H1 (cell line): ENCODE results near the gene PARD3. TPM values are rescaled to one million over a fixed set of nuclear protein-coding genes. Genes with fewer than 3 reads are reported as not detected.

Source experiments
- BACH1 ChIP-seq: IDR thresholded peaks from 2 replicates; pipeline ENCODE4 v1.6.1; 2012; ENCODE audit warnings: low read length, improper control_type of control experiment
- KDM4A ChIP-seq: IDR thresholded peaks from one replicate; pipeline ENCODE4 v1.7.1; 2012; ENCODE audit warnings: low read depth, mild to moderate bottlenecking, moderate library complexity, low read length, inconsistent platforms; ENCODE audit not compliant: severe bottlenecking
- RAD21 ChIP-seq, 2 experiments: IDR thresholded peaks in 1 of 2; conservative IDR thresholded peaks in 1 of 2; 2 replicates each; pipeline ENCODE4 v1.6.1; 2011; ENCODE audit warnings: low read depth in 2 of 2, low read length in 2 of 2, improper control_type of control experiment in 1 of 2, inconsistent platforms in 1 of 2, mild to moderate bottlenecking in 1 of 2, moderate library complexity in 1 of 2
- SRF ChIP-seq: IDR thresholded peaks from 2 replicates; pipeline ENCODE4 v1.6.1; 2011; ENCODE audit warnings: mild to moderate bottlenecking, low read depth, low read length, moderate library complexity
- polyA plus RNA-seq, 7 experiments: library from polyadenylated mRNA; depleted of rRNA in 3 of 7; stranded (reverse) in 5 of 7; unstranded in 2 of 7; fragments of >200 nt in 5 of 7; fragments of 200-250 nt in 2 of 7; gene quantifications; 1 replicate in 5 of 7; 2 replicates in 1 of 7; 4 replicates in 1 of 7; pipeline versions ENCODE4 v1.2.1 to v1.2.3, GENCODE V29; 2011 to 2013; ENCODE audit warnings: missing spikeins in 2 of 7, mixed read lengths in 2 of 7
- total RNA-seq: library from RNA; stranded (reverse); fragmentation: NEBNext Ultra II Directional; extraction: Animal tissue kit (Norgen Biotek cat#: 25700); gene quantifications from 2 replicates; pipeline ENCODE4 v1.2.1, GENCODE V29; 2021
- TF ChIP-seq, protein P1 (sequence below): fragments of 300-600 bp; sonication (generic); IDR thresholded peaks from 2 replicates; pipeline ENCODE4 v1.7.1; 2012; ENCODE audit warnings: low read length, moderate library complexity, mild to moderate bottlenecking, inconsistent platforms; ENCODE audit not compliant: insufficient replicate concordance
- TF ChIP-seq, protein P2 (sequence below): IDR thresholded peaks from 2 replicates; pipeline ENCODE4 v1.6.1; 2012; ENCODE audit warnings: inconsistent platforms
- TF ChIP-seq, protein P3 (sequence below): IDR thresholded peaks from 2 replicates; pipeline ENCODE4 v1.6.1; 2012; ENCODE audit warnings: inconsistent platforms

Gene PARD3
- total and polyA plus RNA-seq, 2 of the 8 experiments (the other 6 are each of a cell fraction or from before 2014, with no cell fraction given): 19.7 to 49.1 TPM

DNA sequence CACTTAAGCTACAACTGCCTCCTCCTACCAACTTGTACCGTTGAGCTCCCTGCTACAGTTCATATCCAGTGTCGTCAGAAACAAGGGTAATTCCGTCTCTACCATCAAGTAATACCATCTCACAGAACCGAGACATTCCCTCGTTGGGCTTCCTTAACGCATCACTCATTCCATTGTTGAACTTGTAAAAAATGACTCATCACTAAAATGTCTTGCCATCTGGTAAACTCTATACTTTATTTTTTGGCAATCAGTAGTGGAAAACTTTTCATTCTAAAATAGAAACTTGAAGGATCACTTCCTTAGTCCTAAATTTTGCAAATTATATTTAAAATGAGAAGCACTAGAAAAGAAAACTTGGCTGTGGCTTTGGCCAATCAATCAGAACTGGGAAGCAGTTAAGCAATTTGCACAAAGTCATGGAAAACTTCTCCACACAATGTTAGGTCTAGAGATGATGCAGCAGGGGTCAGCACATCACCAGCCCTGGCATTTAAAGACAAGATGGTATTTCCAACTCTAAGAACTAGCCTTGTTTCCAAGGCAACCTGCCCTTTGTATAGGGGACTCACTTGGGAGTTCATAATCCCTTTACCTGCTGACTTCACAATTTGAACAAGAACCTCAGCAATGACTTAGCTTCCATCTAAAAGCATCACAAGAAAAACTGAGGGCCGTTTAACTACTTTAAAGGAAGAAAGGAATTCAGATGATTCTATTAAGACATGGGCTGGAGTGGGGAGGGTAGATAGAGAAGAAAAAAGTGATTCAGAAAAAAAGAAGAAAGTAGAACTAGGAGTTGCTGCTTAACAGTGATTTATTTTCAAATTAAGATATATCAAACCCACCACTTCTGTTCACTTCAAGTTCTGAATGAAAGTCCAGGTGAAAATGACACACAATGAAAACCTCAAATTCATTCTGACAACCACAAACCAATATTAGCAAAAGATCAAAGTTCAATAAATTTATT lies 288.1 kb downstream of the PARD3 start (continued):
- TF ChIP-seq, protein P1, sequence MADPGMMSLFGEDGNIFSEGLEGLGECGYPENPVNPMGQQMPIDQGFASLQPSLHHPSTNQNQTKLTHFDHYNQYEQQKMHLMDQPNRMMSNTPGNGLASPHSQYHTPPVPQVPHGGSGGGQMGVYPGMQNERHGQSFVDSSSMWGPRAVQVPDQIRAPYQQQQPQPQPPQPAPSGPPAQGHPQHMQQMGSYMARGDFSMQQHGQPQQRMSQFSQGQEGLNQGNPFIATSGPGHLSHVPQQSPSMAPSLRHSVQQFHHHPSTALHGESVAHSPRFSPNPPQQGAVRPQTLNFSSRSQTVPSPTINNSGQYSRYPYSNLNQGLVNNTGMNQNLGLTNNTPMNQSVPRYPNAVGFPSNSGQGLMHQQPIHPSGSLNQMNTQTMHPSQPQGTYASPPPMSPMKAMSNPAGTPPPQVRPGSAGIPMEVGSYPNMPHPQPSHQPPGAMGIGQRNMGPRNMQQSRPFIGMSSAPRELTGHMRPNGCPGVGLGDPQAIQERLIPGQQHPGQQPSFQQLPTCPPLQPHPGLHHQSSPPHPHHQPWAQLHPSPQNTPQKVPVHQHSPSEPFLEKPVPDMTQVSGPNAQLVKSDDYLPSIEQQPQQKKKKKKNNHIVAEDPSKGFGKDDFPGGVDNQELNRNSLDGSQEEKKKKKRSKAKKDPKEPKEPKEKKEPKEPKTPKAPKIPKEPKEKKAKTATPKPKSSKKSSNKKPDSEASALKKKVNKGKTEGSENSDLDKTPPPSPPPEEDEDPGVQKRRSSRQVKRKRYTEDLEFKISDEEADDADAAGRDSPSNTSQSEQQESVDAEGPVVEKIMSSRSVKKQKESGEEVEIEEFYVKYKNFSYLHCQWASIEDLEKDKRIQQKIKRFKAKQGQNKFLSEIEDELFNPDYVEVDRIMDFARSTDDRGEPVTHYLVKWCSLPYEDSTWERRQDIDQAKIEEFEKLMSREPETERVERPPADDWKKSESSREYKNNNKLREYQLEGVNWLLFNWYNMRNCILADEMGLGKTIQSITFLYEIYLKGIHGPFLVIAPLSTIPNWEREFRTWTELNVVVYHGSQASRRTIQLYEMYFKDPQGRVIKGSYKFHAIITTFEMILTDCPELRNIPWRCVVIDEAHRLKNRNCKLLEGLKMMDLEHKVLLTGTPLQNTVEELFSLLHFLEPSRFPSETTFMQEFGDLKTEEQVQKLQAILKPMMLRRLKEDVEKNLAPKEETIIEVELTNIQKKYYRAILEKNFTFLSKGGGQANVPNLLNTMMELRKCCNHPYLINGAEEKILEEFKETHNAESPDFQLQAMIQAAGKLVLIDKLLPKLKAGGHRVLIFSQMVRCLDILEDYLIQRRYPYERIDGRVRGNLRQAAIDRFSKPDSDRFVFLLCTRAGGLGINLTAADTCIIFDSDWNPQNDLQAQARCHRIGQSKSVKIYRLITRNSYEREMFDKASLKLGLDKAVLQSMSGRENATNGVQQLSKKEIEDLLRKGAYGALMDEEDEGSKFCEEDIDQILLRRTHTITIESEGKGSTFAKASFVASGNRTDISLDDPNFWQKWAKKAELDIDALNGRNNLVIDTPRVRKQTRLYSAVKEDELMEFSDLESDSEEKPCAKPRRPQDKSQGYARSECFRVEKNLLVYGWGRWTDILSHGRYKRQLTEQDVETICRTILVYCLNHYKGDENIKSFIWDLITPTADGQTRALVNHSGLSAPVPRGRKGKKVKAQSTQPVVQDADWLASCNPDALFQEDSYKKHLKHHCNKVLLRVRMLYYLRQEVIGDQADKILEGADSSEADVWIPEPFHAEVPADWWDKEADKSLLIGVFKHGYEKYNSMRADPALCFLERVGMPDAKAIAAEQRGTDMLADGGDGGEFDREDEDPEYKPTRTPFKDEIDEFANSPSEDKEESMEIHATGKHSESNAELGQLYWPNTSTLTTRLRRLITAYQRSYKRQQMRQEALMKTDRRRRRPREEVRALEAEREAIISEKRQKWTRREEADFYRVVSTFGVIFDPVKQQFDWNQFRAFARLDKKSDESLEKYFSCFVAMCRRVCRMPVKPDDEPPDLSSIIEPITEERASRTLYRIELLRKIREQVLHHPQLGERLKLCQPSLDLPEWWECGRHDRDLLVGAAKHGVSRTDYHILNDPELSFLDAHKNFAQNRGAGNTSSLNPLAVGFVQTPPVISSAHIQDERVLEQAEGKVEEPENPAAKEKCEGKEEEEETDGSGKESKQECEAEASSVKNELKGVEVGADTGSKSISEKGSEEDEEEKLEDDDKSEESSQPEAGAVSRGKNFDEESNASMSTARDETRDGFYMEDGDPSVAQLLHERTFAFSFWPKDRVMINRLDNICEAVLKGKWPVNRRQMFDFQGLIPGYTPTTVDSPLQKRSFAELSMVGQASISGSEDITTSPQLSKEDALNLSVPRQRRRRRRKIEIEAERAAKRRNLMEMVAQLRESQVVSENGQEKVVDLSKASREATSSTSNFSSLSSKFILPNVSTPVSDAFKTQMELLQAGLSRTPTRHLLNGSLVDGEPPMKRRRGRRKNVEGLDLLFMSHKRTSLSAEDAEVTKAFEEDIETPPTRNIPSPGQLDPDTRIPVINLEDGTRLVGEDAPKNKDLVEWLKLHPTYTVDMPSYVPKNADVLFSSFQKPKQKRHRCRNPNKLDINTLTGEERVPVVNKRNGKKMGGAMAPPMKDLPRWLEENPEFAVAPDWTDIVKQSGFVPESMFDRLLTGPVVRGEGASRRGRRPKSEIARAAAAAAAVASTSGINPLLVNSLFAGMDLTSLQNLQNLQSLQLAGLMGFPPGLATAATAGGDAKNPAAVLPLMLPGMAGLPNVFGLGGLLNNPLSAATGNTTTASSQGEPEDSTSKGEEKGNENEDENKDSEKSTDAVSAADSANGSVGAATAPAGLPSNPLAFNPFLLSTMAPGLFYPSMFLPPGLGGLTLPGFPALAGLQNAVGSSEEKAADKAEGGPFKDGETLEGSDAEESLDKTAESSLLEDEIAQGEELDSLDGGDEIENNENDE: peak; percentile 84
- TF ChIP-seq BACH1: no peak
- no peak for TF ChIP-seq SRF
- TF ChIP-seq RAD21 (IDR thresholded peaks at IDR 0.05 in 1 of 2, conservative IDR thresholded peaks at IDR 0.05 in 1 of 2; ENCODE audit: low read depth in 2 of 2, low read length in 2 of 2): peak; percentile 82 to 86
- TF ChIP-seq, protein P2, sequence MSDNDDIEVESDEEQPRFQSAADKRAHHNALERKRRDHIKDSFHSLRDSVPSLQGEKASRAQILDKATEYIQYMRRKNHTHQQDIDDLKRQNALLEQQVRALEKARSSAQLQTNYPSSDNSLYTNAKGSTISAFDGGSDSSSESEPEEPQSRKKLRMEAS: no peak
- TF ChIP-seq, protein P3, sequence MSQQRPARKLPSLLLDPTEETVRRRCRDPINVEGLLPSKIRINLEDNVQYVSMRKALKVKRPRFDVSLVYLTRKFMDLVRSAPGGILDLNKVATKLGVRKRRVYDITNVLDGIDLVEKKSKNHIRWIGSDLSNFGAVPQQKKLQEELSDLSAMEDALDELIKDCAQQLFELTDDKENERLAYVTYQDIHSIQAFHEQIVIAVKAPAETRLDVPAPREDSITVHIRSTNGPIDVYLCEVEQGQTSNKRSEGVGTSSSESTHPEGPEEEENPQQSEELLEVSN: no peak
- no peak for TF ChIP-seq KDM4A
- TF ChIP-seq, all 59 proteins: peak for 6
